Coronary artery (tissue), 2 donors: ENCODE results near the gene ZG16B.

ENCODE experiments used
- DNase-seq: peaks from one replicate; pipeline ENCODE4 v3.0.0-alpha.2; 2017; ENCODE audit warnings: low spot score
- H3K27ac ChIP-seq, 2 donors: fragments of 200-600 bp; sonication (generic); one replicate each; pipeline ENCODE4 v1.5.1; 2016 to 2019
- H3K4me3 ChIP-seq: fragments of 200-600 bp; sonication (generic); 2 replicates; pipeline ENCODE4 v1.5.1; 2016; ENCODE audit warnings: mild to moderate bottlenecking, moderate library complexity
- TF ChIP-seq, protein P1 (sequence below): fragments of 200-600 bp; sonication (generic); IDR thresholded peaks from one replicate; pipeline ENCODE4 v1.5.1; 2019; ENCODE audit warnings: antibody characterized with exemption

Gene ZG16B

DNA sequence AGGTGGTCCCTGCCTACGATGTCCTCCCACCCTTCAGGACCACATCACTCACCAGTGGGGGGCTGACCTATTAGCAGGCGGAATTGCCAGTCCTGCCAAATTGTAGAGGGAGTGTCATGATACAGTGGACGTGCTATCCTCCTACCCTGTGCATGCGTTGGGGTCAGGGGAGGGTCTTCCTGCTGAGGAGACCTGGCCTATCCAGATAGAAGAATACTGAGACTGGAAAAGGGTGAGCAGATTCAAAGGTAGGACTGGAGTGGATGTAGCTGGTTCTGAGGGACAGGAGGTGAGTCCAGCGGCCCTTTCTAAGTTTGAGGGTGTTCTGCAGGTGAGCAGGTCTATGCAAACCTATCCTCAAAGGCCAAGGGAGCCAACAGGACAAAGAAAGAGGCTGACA is 23.8 kb upstream of the ZG16B start:
- DNase-seq = no peak
- TF ChIP-seq, protein P1, sequence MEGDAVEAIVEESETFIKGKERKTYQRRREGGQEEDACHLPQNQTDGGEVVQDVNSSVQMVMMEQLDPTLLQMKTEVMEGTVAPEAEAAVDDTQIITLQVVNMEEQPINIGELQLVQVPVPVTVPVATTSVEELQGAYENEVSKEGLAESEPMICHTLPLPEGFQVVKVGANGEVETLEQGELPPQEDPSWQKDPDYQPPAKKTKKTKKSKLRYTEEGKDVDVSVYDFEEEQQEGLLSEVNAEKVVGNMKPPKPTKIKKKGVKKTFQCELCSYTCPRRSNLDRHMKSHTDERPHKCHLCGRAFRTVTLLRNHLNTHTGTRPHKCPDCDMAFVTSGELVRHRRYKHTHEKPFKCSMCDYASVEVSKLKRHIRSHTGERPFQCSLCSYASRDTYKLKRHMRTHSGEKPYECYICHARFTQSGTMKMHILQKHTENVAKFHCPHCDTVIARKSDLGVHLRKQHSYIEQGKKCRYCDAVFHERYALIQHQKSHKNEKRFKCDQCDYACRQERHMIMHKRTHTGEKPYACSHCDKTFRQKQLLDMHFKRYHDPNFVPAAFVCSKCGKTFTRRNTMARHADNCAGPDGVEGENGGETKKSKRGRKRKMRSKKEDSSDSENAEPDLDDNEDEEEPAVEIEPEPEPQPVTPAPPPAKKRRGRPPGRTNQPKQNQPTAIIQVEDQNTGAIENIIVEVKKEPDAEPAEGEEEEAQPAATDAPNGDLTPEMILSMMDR = no peak

DNA sequence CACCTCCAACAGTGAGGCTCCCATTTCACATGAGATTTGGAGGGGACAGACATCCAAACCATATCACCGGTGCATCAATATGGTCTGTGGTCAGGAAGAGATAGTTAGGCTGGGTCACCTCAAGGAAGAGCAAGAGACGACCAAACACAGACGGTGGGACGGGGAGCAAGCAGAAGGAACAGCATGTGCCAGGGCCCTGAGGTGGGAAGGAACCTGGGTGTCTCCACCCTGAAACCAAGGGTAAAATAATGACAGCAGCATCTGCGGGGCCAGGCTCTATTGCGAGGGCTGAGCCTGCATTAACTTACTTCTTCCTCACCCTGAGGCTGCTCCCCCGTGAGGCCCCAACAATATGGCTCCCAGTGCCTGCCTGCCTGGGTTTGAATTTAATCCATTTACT is 21.9 kb upstream of the ZG16B start:
- no peak overlapping the region for H3K27ac ChIP-seq
- no peak overlapping the region for H3K4me3 ChIP-seq
- DNase-seq = no peak
- TF ChIP-seq, protein P1 = no peak

More for the DNA sequence above, 23.8 kb upstream of the ZG16B start:
- H3K27ac ChIP-seq = no peak overlapping the region
- H3K4me3 ChIP-seq = no peak overlapping the region

DNA sequence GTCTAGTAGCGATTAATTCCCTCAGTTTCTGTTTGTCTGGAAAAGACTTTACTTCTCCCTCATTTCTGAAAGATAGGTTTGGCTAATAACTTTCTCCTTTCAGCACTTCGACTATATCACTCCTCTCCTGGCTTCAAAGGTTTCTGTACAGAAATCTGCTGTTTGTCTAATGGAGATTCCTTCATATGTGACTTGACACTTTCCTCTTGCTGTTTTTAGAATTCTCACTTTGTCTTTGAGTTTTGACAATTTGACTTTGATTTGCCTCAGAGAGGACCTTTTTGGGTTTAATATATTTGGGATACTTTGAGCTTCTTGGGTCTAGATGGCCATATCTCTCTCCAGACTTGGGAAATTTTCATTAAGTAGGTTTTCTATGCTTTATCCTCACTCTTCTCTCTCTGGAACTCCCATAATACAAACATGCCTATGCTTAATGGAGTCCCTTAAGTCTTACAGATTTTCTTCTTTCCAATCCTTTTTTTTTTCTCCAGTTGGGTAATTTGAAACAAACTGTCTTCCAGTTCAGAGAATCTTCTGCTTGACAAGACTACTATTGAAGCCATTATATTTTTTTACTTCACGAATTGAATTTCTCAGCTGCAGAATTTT is 20.8 kb upstream of the ZG16B start:
- DNase-seq = no peak
- TF ChIP-seq, protein P1 = no peak
- Histone ChIP-seq H3K27ac (no peak overlapping the region), H3K4me3 (no peak overlapping the region)

DNA sequence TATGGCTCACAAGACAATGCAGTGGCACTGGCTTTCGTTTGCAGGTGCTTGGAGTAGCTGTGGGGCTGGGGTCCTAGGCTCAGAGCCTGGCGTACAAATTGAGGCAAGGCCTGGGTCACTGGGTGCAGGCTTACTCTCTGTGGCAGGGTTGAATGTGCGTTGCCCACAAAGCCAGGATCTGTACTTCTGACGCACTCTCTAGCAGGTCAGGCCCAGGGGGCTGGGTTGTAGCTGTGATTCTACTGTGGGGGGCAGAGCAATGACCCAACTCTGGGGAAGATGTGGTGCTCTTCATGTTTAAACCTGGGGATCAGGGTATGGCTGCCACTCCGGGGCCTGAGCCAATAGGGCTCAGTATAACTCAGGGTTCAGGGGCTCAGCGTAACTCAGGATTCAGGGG is 19.5 kb upstream of the ZG16B start:
- no peak for DNase-seq
- TF ChIP-seq, protein P1 = no peak
- Histone ChIP-seq H3K27ac (no peak overlapping the region), H3K4me3 (no peak overlapping the region)

DNA sequence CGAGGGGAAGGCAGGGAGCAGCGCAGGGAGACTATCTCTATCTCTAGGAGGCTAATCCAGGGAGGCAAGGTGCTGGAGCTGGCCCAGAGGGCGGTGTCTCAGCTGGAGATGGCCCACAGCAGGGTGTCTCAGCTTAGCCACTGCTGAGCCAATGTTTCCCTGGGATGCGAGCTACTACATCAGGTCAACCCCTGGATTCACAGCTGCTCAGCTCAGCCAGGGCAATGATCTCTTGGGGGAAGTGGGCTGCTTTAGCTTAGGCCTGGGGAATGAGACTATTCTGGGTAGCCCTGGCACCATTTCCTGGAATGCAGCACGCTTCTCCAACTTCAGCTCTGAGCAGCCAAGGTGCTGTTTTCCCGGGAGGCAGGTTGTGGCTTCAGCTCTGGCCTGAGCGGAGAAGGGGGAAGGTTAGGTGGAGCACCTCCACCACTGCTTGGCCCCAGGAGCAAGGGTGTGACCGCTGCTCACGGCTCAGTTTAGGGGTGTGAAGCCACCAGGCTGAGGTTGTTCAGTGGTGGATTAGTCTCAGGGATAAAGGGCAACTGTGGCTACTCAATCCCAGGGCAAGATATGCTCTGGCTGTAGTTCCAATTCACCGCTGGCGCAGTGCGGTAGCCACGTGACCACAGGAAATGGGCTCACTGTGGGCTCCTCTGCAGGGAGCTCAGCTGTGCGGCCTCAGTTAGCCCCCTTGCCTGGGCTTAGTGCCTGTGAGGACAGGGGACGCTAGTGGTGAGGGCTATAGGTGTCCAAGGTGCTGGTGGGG is 18.2 kb upstream of the ZG16B start:
- DNase-seq = no peak
- TF ChIP-seq, protein P1 = no peak
- H3K27ac ChIP-seq = no peak overlapping the region
- H3K4me3 ChIP-seq = no peak overlapping the region

DNA sequence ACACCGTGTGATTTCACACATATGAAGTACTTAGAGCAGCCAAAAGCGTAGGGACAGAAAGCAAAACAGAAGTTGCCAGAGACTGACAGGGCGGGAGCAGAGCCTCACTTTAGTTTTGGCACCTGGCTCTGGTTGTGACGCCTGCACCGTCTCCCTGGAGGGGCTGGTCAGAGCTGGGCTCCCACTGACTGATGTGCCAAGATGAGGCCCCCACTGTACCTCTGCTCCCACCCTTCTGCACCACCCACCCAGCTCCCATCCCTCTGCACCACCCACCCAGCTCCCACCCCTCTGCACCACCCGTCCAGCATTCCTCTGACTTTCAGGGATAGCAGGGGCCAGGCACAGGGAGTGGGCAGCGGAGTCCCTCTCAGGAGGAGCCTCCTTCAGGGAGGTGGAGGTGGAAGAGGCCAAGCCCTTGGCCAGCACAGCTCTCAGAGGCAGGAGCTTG is 16.3 kb upstream of the ZG16B start:
- TF ChIP-seq, protein P1 = no peak
- Histone ChIP-seq H3K4me3 (no peak overlapping the region), H3K27ac (no peak overlapping the region)
- DNase-seq = no peak
